Mesodermal cell (in vitro differentiated cells): ENCODE measurements around the gene RARB. TPM values are rescaled to one million over a fixed set of nuclear protein-coding genes. Genes with fewer than 3 reads are reported as not detected.

Source experiments
- H3K27ac ChIP-seq: 2 replicates; pipeline ENCODE4 v1.7.0; 2013; ENCODE audit warnings: mild to moderate bottlenecking, low read depth, low read length, moderate library complexity; ENCODE audit not compliant: severe bottlenecking
- H3K36me3 ChIP-seq: 2 replicates; pipeline ENCODE4 v1.7.1; 2013; ENCODE audit warnings: mild to moderate bottlenecking, low read length, moderate library complexity; ENCODE audit not compliant: control insufficient read depth, insufficient read depth
- H3K4me1 ChIP-seq: one replicate; pipeline ENCODE4 v1.7.1; 2013; ENCODE audit warnings: mild to moderate bottlenecking, low read length; ENCODE audit not compliant: insufficient read depth, control insufficient read depth, poor library complexity, severe bottlenecking
- H3K4me3 ChIP-seq: 2 replicates; pipeline ENCODE4 v1.7.0; 2013; ENCODE audit warnings: low read length, control low read depth, mild to moderate bottlenecking; ENCODE audit not compliant: insufficient read depth, poor library complexity, severe bottlenecking; ENCODE audit errors: extremely low read depth
- H3K9me3 ChIP-seq: 2 replicates; pipeline ENCODE4 v1.7.1; 2013; ENCODE audit warnings: mild to moderate bottlenecking, low read length, moderate library complexity; ENCODE audit not compliant: control insufficient read depth
- WGBS, 2 experiments: methylation state at CpG; one replicate each; pipeline ENCODE4 v1.1.5; 2013; ENCODE audit warnings: missing lambda C conversion rate in 2 of 2; ENCODE audit not compliant: insufficient coverage in 2 of 2; 5-methylcytosine and 5-hydroxymethylcytosine counted together
- polyA plus RNA-seq, 2 experiments: library from polyadenylated mRNA; stranded (reverse); fragments of 50-300 nt; gene quantifications; one replicate each; pipeline ENCODE4 v1.2.3, GENCODE V29; 2013

RARB gene
- polyA plus RNA-seq (2013, experiment 1 of 2) = 10.4 TPM
- polyA plus RNA-seq (2013, experiment 2 of 2) = 9.4 TPM

GRCh38 chr3:25427942-25428788 lies at the start of gene RARB:
Gene RARB, plus strand, starts transcription at chr3:25428263. Its CDS starts 469 bp downstream, at chr3:25428732.
- Histone ChIP-seq H3K4me3 (peak within 1 kb of the TSS; percentile 47), H3K4me1 (peaks cover 57% of the 10 kb centered on the region), H3K27ac (peak within 1 kb of the TSS; percentile 93), H3K9me3 (no peaks in the 10 kb centered on the region), H3K36me3 (no peaks in the 10 kb centered on the region)
- WGBS, 2 experiments = 9 to 10% methylated on average over 19 to 20 of the region's 27 CpGs

DNA sequence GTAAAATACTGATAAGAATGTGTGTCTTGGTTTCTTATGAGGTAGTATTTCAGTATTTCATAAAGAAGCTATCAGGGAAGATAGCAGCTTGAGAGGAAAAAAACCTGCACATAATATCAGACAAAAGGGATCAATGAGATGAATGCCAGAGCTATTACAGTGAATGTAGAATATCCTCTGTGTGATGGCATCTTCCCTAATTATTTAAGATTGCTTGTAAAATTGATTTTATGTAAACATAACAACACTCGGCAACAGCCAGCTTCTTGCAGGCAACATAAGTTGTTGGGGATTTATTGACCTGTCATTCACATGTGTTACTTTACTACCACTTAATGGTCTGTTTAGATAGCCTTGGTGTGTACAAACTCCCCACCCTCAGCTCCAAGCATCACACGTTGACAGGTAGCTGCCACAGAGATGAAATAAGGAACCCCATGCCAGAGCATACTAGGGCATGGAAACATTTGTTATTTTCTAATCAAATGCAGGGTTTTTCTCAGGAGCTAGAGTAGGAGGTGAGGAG lies 49.2 kb upstream of the RARB start:
- H3K9me3 ChIP-seq = no peaks in the 10 kb centered on the region
- no peaks in the 10 kb centered on the region for H3K36me3 ChIP-seq
- H3K4me1 ChIP-seq = no peaks in the 10 kb centered on the region
- H3K4me3 ChIP-seq = no peak overlapping the region
- H3K27ac ChIP-seq = no peak overlapping the region
- WGBS, 2 experiments = no CpG with 5 or more reads among the region's 2 CpGs

DNA sequence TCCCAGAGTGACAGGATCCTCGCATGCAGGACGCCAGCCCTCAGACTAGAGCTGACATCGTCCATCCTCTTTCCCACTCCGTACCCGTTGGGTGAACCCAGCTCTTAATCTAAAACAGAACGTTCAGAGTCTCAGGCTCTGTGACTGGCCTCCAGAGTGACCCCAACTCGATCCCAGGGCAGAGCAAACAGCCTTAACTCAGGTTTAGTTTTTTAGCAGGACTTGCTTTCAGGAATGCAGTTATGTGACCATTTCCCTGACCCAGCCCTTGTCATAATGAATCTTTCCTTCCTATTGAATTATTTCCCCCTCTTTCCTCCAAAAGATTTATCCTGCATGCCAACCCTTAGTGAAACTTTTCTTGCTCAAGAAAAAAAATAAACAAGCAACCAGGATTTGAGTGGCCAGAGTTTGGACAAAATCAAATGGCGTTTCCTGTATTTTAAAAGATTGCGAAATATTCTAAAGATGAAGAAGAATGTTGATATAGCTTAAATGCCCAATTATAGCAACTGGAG lies 47.8 kb upstream of the RARB start:
- Histone ChIP-seq H3K27ac (no peak overlapping the region), H3K4me1 (no peaks in the 10 kb centered on the region), H3K36me3 (no peaks in the 10 kb centered on the region), H3K4me3 (no peak overlapping the region), H3K9me3 (no peaks in the 10 kb centered on the region)
- 92 to 94% methylated on average over 5 to 7 of the region's 9 CpGs for WGBS, 2 experiments

DNA sequence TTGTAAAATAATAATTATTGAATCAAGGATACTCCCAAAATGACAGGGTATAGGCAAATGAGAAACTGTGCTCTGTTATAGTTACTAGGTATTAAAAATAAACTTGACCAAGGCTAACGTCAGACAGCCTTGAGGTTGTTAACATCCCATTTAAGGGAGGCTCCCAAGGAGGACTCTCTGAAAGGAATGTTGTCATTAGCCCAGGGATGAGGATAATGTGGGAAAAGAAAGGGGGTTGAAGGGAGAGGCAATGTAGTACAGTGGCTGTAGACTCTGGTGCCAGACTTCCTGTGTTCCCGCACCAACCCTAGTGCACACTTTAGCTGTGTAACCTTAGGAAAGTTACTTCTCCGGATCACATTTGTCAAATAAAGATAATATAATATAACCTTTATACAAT lies 47.0 kb upstream of the RARB start:
- WGBS, 2 experiments = 80% methylated on average over 1 of the region's 3 CpGs; no CpG with 5 or more reads in 1 of the 2 experiments
- Histone ChIP-seq H3K36me3 (no peaks in the 10 kb centered on the region), H3K27ac (no peak overlapping the region), H3K9me3 (no peaks in the 10 kb centered on the region), H3K4me3 (no peak overlapping the region), H3K4me1 (peaks cover 5% of the 10 kb centered on the region)

DNA sequence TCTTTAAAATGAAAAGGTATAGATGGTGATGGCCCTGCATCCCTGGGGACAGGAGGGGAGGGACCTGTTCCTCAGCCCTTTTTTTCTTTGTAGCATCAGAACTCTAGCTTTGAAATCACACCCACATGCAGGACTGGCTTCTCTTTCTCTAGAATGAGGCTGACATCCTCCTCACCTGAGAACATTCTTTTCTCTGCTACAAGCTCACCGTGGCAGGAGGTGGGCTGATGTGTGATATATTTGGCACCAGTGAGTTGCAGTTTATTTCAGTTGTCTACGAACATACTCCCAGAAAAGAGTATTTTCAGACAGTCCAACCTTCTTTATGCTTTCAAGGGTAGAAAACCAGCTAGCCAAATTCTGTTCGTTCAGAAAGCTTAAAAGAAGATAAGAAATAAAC lies 43.6 kb upstream of the RARB start:
- Histone ChIP-seq H3K4me3 (no peak overlapping the region), H3K4me1 (peaks cover 5% of the 10 kb centered on the region)

GRCh38 chr3:25385807-25386460 lies 42.1 kb upstream of the RARB start:
- Histone ChIP-seq H3K4me3 (no peak overlapping the region), H3K36me3 (no peaks in the 10 kb centered on the region), H3K27ac (peak overlapping the region; percentile 76), H3K9me3 (no peaks in the 10 kb centered on the region), H3K4me1 (peaks cover 5% of the 10 kb centered on the region)
- WGBS, 2 experiments = 86 to 87% methylated on average over 9 of the region's 9 CpGs

More for the DNA sequence above, 43.6 kb upstream of the RARB start:
- WGBS, 2 experiments = 80% methylated on average over 1 of the region's 3 CpGs; no CpG with 5 or more reads in 1 of the 2 experiments
- H3K9me3 ChIP-seq = no peaks in the 10 kb centered on the region
- no peak overlapping the region for H3K27ac ChIP-seq
- no peaks in the 10 kb centered on the region for H3K36me3 ChIP-seq

DNA sequence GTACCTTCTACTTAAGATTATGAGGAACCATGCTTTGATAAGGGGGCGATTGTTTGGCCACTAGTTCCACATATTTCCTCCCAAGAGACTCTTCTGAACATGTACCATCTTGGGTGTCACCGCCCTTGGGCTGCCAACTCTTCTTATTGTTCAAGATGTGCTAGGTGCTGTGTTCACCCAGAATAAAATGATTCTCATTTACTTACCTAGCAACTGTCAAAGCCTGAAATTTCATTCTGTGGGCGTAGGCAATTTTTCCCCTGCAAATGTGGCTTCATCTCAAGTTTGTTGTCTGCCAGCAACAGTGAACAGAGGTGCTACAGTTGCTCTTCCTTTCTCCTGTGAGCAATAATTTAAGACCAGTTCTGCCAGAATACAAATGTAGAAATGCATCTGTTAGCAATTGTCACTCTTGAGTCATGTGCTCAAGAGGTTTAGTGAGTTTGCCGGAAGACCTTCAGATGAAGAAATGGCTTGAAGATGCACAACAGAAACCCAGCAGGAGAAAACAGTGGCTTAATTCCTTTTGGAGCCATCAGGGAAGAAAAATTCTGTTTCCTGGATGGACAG lies 41.3 kb upstream of the RARB start:
- 91 to 96% methylated on average over 3 to 4 of the region's 4 CpGs for WGBS, 2 experiments
- Histone ChIP-seq H3K9me3 (no peaks in the 10 kb centered on the region), H3K4me3 (no peak overlapping the region), H3K27ac (no peak overlapping the region), H3K4me1 (peaks cover 5% of the 10 kb centered on the region), H3K36me3 (no peaks in the 10 kb centered on the region)

DNA sequence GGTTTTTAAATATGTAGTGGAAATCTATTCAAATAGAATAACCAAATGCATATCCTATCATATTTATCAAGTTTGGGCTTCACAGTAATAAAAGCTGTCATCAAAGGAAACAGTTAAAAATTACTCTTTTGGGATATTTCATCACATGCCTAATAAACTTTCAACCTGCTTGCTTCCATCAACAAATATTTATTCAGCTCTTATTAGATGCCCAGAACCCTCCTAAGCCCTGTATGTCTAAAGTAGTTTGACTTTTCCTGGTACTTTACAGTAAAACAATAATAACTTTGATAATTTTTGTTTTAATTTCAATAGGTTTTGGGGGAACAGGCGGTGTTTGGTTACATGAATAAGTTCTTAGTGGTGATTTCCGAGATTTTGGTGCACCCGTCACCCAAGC lies 37.5 kb upstream of the RARB start:
- Histone ChIP-seq H3K36me3 (no peaks in the 10 kb centered on the region), H3K4me3 (no peak overlapping the region), H3K9me3 (no peaks in the 10 kb centered on the region), H3K27ac (no peak overlapping the region), H3K4me1 (peaks cover 5% of the 10 kb centered on the region)
- no CpG with 5 or more reads among the region's 3 CpGs for WGBS, 2 experiments

- Histone ChIP-seq H3K9me3 (no peaks in the 10 kb centered on the region), H3K4me1 (no peaks in the 10 kb centered on the region), H3K27ac (no peak overlapping the region), H3K4me3 (no peak overlapping the region), H3K36me3 (no peaks in the 10 kb centered on the region)
- WGBS, 2 experiments = 92 to 94% methylated on average over 2 of the region's 2 CpGs
Measured at GRCh38 chr3:25396251-25396650, 31.8 kb upstream of the RARB start.

- Histone ChIP-seq H3K27ac (no peak overlapping the region), H3K36me3 (no peaks in the 10 kb centered on the region), H3K9me3 (no peaks in the 10 kb centered on the region), H3K4me1 (no peaks in the 10 kb centered on the region), H3K4me3 (no peak overlapping the region)
- WGBS, 2 experiments = 100% methylated on average over 3 to 4 of the region's 4 CpGs
Measured at GRCh38 chr3:25396686-25397085, 31.4 kb upstream of the RARB start.
